HAP-1 (cell line): Measurements from ENCODE around the gene CFAP92.

Experiments
- DNase-seq, 2 experiments: peaks; one replicate each; pipeline ENCODE4 v3.0.0-alpha.2; 2016 to 2020; ENCODE audit warnings: low spot score in 2 of 2
- H3K27me3 ChIP-seq: fragments of 250-450 bp; sonication (Bioruptor Pico); 2 replicates; pipeline ENCODE4 v1.5.1; 2020; ENCODE audit warnings: low read depth, mild to moderate bottlenecking, moderate library complexity
- H3K36me3 ChIP-seq: fragments of 250-450 bp; sonication (Bioruptor Pico); replicated peaks from 2 replicates; pipeline ENCODE4 v1.5.1; 2020; ENCODE audit warnings: mild to moderate bottlenecking
- H3K4me1 ChIP-seq: fragments of 250-450 bp; sonication (Bioruptor Pico); 2 replicates; pipeline ENCODE4 v1.5.1; 2020; ENCODE audit warnings: mild to moderate bottlenecking
- H3K4me3 ChIP-seq: fragments of 250-450 bp; sonication (Bioruptor Pico); 2 replicates; pipeline ENCODE4 v1.5.1; 2020; ENCODE audit warnings: mild to moderate bottlenecking, moderate library complexity
- H3K9me3 ChIP-seq: fragments of 250-450 bp; sonication (Bioruptor Pico); 2 replicates; pipeline ENCODE4 v1.5.1; 2020; ENCODE audit warnings: mild to moderate bottlenecking, moderate library complexity
- in situ Hi-C: fragments of 300-500 bp; cut with MboI; formaldehyde crosslinking; loops from 3 replicates; pipeline ENCODE4 v1.14.3; 2020; ENCODE audit warnings: low sequenced_read_pairs, inconsistent platforms, mixed read lengths

Gene CFAP92

DNA sequence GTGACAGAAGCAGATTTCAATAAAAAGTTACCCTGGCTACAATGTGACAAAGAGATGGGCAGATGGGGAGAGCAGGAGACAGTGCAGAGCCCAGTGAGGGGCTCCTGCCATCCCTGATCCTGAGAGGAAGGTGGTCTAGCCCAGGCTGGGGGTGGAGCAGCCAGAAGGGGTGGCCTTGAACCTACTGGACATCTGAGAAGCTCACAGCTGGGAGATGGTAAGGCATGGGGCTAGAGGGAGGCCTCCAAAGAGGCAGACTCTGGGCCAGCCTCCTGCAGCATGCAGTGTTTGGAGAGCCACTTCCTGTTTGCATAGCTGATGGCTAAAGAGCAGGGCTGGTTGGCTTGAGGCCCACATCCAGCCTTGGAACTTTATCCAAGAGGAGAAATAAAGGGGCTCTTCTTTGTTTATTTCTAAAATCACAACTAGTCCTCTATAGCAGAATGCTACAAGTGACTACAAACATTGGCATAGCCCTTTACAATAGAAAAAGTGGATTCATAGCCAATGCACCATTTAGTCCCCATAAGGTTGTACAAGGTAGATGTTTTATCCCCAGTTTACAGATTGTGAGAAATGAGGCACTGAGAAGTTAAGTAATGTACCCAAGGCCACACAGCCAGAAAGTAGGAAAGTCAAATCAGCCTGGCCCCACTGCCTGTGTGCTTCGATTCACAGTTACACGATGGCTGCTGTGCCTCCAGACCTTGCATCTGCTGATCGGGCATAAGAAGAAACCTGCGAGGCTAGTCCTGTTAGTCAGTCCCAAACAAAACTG lies 11.8 kb upstream of the CFAP92 start:
- no peaks in the 10 kb centered on the region for H3K9me3 ChIP-seq
- H3K36me3 ChIP-seq, result no peaks in the 10 kb centered on the region
- H3K4me3 ChIP-seq, result no peak overlapping the region
- peaks cover 28% of the 10 kb centered on the region for H3K27me3 ChIP-seq
- no peaks in the 10 kb centered on the region for H3K4me1 ChIP-seq
- in situ Hi-C loops, result no loop called here
- no peak for DNase-seq

DNA sequence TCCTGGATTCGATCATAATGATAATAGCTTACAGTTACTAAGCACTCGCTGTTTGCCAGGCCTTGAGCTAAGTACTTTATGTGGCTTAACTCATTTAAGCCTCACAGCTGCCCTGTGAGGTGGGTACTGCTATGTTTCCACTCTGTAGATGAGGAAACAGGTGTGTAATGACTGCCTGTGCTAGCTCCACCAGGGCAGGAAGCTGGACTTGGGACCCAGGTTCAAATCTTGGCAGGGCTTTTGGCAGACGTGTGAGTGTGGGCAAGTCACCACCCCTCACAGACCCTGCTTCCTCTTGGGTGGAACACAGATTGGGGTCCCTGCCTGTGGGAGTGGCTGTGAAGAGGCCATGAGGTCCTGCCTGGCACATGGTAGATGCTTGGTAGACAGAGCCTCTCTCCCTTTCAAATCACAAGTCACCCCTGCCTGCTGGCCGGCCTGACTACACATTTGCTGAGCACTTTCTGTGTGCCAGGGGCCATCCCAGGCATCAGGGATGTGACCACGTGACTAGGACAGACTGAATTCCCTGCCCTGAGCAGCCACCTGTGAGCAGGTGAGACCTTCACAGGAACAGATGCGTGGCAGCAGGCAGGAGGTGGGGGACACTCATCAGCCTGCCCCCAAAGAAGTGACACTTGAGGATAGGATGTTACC lies 10.9 kb upstream of the CFAP92 start:
- no peak overlapping the region for H3K4me3 ChIP-seq
- H3K4me1 ChIP-seq, result no peaks in the 10 kb centered on the region
- no peak for DNase-seq
- peaks cover 38% of the 10 kb centered on the region for H3K27me3 ChIP-seq
- H3K9me3 ChIP-seq, result no peaks in the 10 kb centered on the region
- H3K36me3 ChIP-seq, result no peaks in the 10 kb centered on the region
- in situ Hi-C loops, result no loop called here

DNA sequence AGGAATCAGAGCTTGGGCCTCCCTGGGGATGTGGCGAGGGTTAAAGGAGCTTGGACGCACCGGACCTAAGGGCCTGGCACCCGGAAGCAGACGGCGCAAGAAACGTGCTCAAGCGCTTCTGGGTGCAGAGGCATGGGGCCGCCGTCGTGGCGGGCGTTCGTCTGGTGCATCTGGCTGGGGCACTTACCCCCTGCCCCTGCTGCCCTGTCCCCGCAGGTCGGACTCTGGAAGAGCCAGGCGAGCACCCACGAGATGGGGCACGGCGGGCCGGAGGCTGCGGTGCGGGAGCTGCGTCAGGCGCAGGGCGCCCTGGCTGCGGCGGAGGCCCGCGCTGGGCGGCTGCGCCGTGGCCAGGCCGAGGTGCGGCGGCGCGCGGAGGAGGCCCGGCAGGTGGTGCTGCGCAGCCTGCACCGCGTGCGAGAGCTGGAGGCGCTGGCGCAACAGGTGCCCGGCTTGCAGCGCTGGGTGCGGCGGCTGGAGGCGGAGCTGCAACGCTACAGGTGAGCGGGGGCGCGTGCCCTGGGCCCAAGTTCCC lies 9.8 kb upstream of the CFAP92 start:
- in situ Hi-C loops, result no loop called here
- Histone ChIP-seq H3K4me3 (no peak overlapping the region), H3K4me1 (peaks cover 2% of the 10 kb centered on the region), H3K9me3 (no peaks in the 10 kb centered on the region), H3K27me3 (peaks cover 40% of the 10 kb centered on the region), H3K36me3 (no peaks in the 10 kb centered on the region)
- no peak for DNase-seq

DNA sequence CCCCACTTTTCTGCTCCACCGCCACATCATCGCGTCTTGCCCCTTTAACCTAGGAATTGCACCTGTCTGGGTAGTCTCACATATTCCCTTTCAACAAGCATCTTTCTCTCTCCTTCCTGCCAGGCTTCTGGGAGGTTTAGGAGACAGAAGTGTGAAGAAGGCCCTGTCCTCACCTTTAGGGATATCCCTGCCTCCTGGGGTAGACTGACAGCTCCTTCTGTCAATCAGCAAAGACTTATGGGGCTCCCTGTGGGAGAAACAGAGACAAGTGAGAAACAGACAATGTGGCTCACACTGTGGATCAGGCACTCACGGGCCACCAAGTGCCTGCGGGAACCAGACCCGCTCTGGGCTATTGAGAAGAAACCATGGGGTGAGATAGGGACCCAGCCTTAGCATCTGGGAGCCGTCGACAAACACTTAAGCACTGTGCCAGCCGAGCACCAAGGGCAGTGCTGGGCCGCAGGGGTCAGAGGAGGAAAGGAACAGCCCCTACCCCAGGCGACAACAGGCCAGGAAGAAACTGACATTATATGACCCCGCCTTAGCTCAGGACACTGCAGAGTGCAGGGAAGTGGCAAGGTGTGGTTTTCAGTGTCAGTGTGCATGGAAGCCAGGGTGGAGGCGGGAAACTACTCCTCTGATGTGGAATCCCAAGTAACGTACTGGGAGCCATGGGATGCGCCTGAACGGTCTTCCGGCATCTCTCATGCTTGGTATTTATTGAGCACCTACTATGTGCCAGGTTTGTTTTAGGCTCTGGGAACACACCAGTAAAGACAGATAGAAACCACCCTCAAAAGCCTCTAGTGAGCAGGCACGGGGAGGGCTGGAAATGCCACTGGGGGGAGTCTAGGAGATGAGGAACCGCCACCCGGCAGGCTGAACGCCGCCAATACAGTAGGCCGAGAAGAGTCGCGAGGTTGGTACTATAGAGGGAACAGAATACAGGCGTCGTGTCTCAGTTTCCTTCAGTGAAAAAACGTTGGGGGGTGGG lies 9.0 kb upstream of the CFAP92 start:
- Histone ChIP-seq H3K9me3 (no peaks in the 10 kb centered on the region), H3K4me3 (no peak overlapping the region), H3K36me3 (no peaks in the 10 kb centered on the region), H3K4me1 (peaks cover 5% of the 10 kb centered on the region), H3K27me3 (peaks cover 40% of the 10 kb centered on the region)
- in situ Hi-C loops, result no loop called here
- DNase-seq, result no peak

DNA sequence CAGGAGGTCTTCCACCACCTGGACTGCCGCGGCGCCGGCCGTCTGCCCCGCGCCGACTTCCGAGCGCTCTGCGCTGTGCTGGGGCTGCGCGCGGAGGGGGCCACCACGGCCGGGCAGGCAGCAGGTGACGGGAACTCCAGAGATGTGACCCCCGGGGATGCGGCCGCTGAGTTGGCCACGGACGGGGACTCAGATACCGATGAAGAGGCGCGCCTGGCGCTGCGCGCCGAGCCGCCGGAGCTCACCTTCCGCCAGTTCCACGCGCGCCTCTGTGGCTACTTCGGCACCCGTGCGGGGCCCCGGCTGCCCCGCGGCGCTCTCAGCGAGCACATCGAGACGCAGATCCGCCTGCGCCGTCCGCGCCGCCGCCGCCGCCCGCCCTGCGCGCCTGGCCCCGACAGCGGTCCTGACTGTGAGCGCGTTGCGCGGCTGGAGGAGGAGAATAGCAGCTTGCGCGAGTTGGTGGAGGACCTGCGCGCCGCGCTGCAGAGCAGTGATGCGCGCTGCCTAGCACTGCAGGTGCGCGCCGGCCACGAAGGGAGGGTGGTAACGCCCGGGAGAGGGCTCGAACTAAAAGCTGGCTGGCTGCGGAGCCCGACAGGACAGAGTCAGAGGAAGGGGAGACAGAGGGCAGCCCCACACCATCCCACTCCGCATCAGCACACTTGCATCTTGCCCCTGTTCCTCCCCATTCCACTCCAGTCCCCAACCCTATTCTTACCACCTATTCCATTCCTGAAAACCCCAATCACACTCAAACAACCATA lies 8.1 kb upstream of the CFAP92 start:
- DNase-seq, result peak in 1 of 2 experiments; percentile 33
- H3K27me3 ChIP-seq, result peaks cover 35% of the 10 kb centered on the region
- no peaks in the 10 kb centered on the region for H3K36me3 ChIP-seq
- no peaks in the 10 kb centered on the region for H3K9me3 ChIP-seq
- peak overlapping the region; percentile 16; the same call in 1 of the 2 replicates for H3K4me3 ChIP-seq
- peaks cover 5% of the 10 kb centered on the region for H3K4me1 ChIP-seq
- in situ Hi-C loops, result no loop called here

DNA sequence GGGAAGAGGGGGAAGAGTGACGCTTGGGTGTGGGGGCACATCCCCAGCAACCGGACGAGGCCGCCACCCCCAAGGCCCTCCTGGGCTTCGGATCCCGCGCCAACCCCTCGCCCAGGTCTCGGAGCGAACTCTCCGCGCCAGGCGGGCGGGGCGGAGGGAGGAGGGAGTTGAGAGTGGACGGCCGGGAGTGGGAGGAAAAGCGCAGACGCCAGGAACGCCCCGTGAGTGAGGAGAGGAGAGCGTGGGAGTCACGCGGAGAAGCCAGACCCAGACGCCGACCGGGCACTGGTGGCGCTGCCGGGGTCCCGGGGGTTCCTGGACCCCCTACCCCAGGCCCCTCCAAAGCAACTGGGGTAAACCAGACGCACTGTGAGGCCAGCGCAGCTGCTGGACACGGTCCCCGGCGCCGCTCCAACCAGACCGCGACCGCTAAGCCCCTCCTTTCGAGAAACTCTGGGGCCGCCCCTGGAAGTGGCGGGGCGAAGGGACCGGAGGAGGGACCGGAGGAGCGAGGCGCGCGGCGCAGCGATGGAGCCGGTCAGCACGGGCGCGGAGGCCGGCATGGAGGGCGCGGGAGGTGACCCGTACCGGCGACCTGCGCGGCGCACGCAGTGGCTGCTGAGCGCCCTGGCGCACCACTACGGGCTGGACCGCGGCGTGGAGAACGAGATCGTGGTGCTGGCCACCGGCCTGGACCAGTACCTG lies 7.4 kb upstream of the CFAP92 start, which contains the start of gene EFCC1:
TSS of gene EFCC1 (plus strand) at position 204 of the 705 bp plus-strand sequence. CDS start at position 529, 325 bp downstream.
- in situ Hi-C loops, result no loop called here
- peak in 1 of 2 experiments; percentile 31 for DNase-seq
- Histone ChIP-seq H3K36me3 (no peaks in the 10 kb centered on the region), H3K4me3 (peak within 1 kb of the TSS; percentile 16), H3K9me3 (no peaks in the 10 kb centered on the region), H3K27me3 (peaks cover 35% of the 10 kb centered on the region), H3K4me1 (peaks cover 5% of the 10 kb centered on the region)

DNA sequence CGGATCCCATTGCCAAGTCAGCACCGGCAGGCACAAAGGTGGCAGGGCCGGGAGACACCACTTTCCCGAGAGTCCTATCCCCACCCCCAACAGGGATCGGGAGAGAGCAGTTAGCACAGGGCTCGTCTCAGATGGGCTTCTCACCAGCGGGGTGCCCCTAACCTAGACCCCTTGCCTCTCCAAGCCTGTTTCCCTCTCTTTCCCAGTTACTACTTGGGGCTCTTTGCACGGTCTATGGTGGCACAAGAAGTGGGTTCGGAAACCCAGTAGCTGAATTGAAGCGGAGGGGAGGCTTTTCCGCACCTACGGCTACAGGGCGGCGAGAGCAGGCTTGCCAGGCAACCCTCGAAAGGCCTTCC lies 6.8 kb upstream of the CFAP92 start:
- Histone ChIP-seq H3K4me3 (no peak overlapping the region), H3K36me3 (no peaks in the 10 kb centered on the region), H3K9me3 (no peaks in the 10 kb centered on the region), H3K4me1 (peaks cover 5% of the 10 kb centered on the region), H3K27me3 (peaks cover 35% of the 10 kb centered on the region)
- in situ Hi-C loops, result no loop called here
- DNase-seq, result no peak

DNA sequence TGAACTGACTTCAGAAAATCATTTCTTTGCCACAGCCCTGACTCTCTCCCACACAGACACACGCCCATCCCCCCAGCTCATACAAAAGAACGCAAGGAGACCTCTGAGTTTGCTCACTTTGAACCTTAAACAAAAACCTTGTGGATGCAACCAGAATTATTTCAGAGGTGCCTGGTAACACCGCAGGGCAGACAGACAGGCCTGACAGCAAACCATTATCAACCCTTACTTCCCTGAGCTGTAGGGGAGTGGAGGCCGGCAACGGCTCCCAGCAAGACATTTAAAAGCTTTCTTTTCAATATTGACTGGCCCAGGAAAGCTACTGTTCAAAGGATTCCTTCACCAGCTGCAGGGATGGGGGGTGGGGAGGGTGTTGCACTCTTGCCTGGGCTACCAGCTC lies 5.2 kb upstream of the CFAP92 start:
- no peaks in the 10 kb centered on the region for H3K9me3 ChIP-seq
- H3K36me3 ChIP-seq, result no peaks in the 10 kb centered on the region
- in situ Hi-C loops, result no loop called here
- DNase-seq, result peak in 1 of 2 experiments; percentile 54
- H3K4me1 ChIP-seq, result peaks cover 5% of the 10 kb centered on the region
- no peak overlapping the region for H3K4me3 ChIP-seq
- peaks cover 35% of the 10 kb centered on the region for H3K27me3 ChIP-seq

DNA sequence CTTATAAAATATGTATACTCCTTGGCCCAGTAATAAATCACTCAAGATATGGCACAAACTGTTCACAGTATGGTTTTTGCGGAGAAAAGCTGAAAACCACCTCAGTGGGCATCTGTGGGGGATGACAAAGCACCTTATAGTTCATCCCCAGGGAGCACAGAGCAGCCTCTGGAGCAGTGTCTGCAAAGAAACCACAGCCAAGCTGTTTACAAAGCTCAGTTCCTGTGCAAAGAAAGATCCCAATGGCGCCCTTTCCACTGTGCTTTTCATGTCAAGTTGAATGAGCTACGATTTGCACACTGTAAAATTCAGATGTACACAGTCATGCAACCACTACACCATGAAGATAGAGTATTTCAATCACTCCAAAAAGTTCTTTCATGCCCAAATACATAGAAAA lies 4.7 kb upstream of the CFAP92 start:
- no peak for DNase-seq
- peaks cover 35% of the 10 kb centered on the region for H3K27me3 ChIP-seq
- H3K36me3 ChIP-seq, result no peaks in the 10 kb centered on the region
- H3K4me3 ChIP-seq, result no peak overlapping the region
- no peaks in the 10 kb centered on the region for H3K9me3 ChIP-seq
- H3K4me1 ChIP-seq, result peaks cover 5% of the 10 kb centered on the region
- in situ Hi-C loops, result no loop called here

DNA sequence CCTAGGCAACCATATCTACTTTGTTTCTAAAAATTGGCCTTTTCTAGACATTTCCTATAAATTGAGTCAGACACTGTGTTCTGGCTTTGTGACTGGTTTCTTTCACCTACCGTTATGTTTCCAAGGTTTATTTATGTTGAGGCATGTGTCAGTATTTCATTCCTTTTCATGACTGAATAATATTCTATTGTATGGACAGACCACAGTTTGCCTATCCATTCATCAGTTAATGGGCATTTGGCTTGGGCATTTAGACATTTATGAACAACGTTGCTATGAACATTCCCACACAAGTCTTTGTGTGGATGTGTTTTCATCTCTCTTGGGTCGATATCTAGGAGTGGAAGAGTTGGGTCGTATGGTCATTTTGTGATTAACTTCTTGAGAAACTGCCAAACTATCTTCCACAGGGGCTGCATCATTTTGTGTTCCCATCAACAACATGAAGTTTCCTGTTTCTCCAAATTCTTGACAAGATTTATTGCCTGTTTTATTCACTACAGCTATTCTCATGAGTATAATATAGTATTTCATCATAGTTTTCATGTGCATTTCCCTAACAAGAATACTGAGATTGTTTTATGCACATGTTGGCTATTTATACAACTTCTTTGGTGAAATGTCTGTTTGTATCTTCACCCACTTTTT lies 3.7 kb upstream of the CFAP92 start:
- in situ Hi-C loops, result no loop called here
- H3K9me3 ChIP-seq, result no peaks in the 10 kb centered on the region
- H3K4me3 ChIP-seq, result no peak overlapping the region
- H3K27me3 ChIP-seq, result peaks cover 31% of the 10 kb centered on the region
- no peak for DNase-seq
- H3K36me3 ChIP-seq, result no peaks in the 10 kb centered on the region
- H3K4me1 ChIP-seq, result peaks cover 5% of the 10 kb centered on the region

DNA sequence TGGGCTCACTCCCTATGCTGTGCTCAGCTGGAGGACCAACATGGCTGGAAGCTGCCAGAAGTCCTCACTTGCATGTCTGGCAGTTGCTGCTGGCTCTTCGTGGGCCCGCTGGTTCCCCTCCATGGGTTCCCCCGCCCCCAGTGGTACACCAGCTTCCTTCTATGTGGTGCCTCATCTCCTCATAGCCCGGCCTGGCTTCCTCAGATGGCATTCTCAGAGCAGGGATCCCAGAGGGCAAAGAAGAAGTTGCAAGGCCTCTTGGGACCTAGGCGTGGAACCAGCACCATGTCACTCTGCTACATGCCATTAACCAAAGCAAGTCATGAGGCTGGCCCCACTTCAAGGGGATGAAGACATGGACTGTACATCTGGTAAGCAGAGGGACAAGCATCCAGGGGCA lies 2.9 kb upstream of the CFAP92 start:
- H3K36me3 ChIP-seq, result no peaks in the 10 kb centered on the region
- peaks cover 5% of the 10 kb centered on the region for H3K4me1 ChIP-seq
- in situ Hi-C loops, result no loop called here
- H3K27me3 ChIP-seq, result peaks cover 22% of the 10 kb centered on the region
- no peak for DNase-seq
- no peak overlapping the region for H3K4me3 ChIP-seq
- H3K9me3 ChIP-seq, result no peaks in the 10 kb centered on the region

DNA sequence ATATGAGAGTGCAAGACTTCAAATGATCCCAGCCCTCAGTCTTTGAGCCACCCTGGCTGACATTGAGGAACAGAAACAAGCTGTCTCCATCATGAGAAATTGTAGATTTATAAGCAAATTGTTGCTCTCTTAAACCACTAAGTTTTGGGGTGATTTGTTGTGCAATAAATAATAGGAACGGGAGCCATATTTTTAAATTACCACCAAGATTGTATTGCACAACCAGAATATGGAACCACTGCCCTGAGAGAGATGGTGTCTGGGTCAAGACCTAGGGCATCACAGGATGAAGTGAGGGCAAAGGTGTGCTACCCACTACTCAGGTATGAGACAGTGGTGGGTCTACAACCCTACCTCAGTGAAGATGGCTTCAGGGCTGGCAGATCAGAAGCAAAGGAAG lies 2.3 kb upstream of the CFAP92 start:
- Histone ChIP-seq H3K27me3 (peaks cover 17% of the 10 kb centered on the region), H3K9me3 (no peaks in the 10 kb centered on the region), H3K4me3 (no peak overlapping the region), H3K36me3 (no peaks in the 10 kb centered on the region), H3K4me1 (peaks cover 5% of the 10 kb centered on the region)
- DNase-seq, result no peak
- in situ Hi-C loops, result no loop called here
